ENCODE measurements around the gene RTN4RL1. TPM values are rescaled to one million over a fixed set of nuclear protein-coding genes. Genes with fewer than 3 reads are reported as not detected.

The RTN4RL1 gene
- total and polyA plus RNA-seq, 12 donors, result 0.81 to 6.3 (median 2.7) TPM

- ATAC-seq, result peak; percentile 87 to 96 (median 92)
- Histone ChIP-seq H3K4me1 (peaks cover 0 to 15% (median 4%) of the 10 kb centered on the region in 9 donors), H3K27me3 (no peaks in the 10 kb centered on the region), H3K9me3 (no peaks in the 10 kb centered on the region), H3K27ac (peak overlapping the region; percentile 73 to 90 (median 82)), H3K36me3 (no peaks in the 10 kb centered on the region), H3K4me3 (no peak overlapping the region)
- TF ChIP-seq CTCF (IDR thresholded peaks at IDR 0.05), result no peak
- DNase-seq, result peak; percentile 69 to 75
- intact Hi-C loops (cut with DNase I), result no loop called here
- WGBS, 2 donors, result 43 to 60% methylated on average over 22 of the region's 22 CpGs
Observed at GRCh38 chr17:1947229-1947742, 77.8 kb downstream of the RTN4RL1 start.

GRCh38 chr17:1946021-1946932, 78.9 kb downstream of the RTN4RL1 start:
- Histone ChIP-seq H3K9me3 (no peaks in the 10 kb centered on the region), H3K4me1 (peaks cover 0 to 15% (median 4%) of the 10 kb centered on the region in 9 donors), H3K27ac (no peak overlapping the region), H3K27me3 (no peaks in the 10 kb centered on the region), H3K4me3 (no peak overlapping the region), H3K36me3 (no peaks in the 10 kb centered on the region)
- intact Hi-C loops (cut with DNase I), result no loop called here
- no peak for TF ChIP-seq CTCF (IDR thresholded peaks at IDR 0.05)
- WGBS, 2 donors, result 79 to 80% methylated on average over 20 of the region's 20 CpGs
- DNase-seq (no peak), ATAC-seq (no peak)

GRCh38 chr17:1945621-1946020, 79.5 kb downstream of the RTN4RL1 start:
- ATAC-seq (no peak), DNase-seq (no peak)
- Histone ChIP-seq H3K27ac (no peak overlapping the region), H3K27me3 (no peaks in the 10 kb centered on the region), H3K4me1 (peaks cover 0 to 15% (median 4%) of the 10 kb centered on the region in 9 donors), H3K36me3 (no peaks in the 10 kb centered on the region), H3K9me3 (no peaks in the 10 kb centered on the region), H3K4me3 (no peak overlapping the region)
- intact Hi-C loops (cut with DNase I), result no loop called here
- no peak for TF ChIP-seq CTCF (IDR thresholded peaks at IDR 0.05)
- WGBS, 2 donors, result 94 to 97% methylated on average over 12 of the region's 12 CpGs

DNA sequence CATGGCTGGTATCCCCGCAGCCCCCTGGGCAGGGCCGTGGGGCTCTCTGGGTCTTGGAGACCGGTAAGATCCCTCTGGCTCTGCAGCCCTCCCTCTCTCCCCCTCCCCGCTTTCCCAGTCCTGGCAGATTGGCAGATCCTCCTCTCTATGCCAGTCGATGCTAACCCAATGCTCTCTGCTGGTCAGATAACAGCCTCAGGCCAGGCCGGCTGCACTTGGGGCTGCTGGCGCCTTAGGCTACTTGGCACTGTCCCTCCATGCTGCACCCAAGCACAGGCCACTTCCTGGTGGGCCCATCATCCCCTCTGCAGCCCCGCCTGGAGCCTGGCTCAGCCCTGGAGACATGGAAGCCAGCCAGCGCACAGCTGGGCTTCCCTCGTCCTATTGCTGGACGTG, 81.7 kb downstream of the RTN4RL1 start:
- peaks cover 0 to 15% (median 4%) of the 10 kb centered on the region in 9 donors for H3K4me1 ChIP-seq
- no peak overlapping the region for H3K4me3 ChIP-seq
- ATAC-seq (no peak), DNase-seq (no peak)
- no peak overlapping the region for H3K27ac ChIP-seq
- TF ChIP-seq CTCF (IDR thresholded peaks at IDR 0.05), result no peak
- no peaks in the 10 kb centered on the region for H3K9me3 ChIP-seq
- WGBS, 2 donors, result 61 to 65% methylated on average over 11 of the region's 11 CpGs
- intact Hi-C loops (cut with DNase I), result no loop called here
- no peaks in the 10 kb centered on the region for H3K36me3 ChIP-seq
- H3K27me3 ChIP-seq, result no peaks in the 10 kb centered on the region
